Dedifferentiated amniotic fluid mesenchymal stem cell (primary cell): ENCODE results near the gene SPINK13.
"Not testable (repeated sequence)": the region's sequence is repeated elsewhere in the genome, so short reads cannot be mapped to it uniquely, and the experiment has no call there.

Experiments used
- DNase-seq: peaks from one replicate; pipeline ENCODE4 v3.0.0-alpha.2; 2016; ENCODE audit errors: extremely low spot score

Gene SPINK13

GRCh38 chr5:148268566-148268965 is at the start of gene SPINK13:
Gene SPINK13, plus strand, starts transcription at chr5:148268794. Its CDS starts 1,279 bp downstream, at chr5:148270073.
- DNase-seq: peak; percentile 45

GRCh38 chr5:148221508-148221907 is 47.1 kb upstream of the SPINK13 start:
- DNase-seq: no peak

GRCh38 chr5:148224117-148224742 is 44.4 kb upstream of the SPINK13 start:
- DNase-seq: no peak

- no peak for DNase-seq
These were observed 40.1 kb upstream of the SPINK13 start for GRCh38 chr5:148228392-148228984.

- DNase-seq: no peak
These were observed 38.8 kb upstream of the SPINK13 start for GRCh38 chr5:148229840-148230239.

DNA sequence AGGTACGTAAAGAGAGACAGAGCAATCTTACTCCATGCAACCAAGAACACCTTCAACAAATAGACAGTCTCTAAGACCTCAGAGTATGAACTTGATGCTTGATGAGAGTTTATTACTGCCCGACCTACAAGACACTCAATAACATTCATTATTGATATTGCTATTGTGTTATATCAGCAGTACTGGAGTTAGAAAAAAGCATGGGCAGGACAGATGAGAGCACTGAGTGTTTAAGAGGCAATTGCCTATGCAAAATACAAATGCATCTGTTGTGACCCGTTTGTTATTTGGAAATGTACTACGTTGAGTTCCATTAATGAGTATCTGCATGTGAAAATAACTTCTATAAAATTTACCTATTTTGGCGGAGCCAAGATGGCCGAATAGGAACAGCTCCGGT is 38.4 kb upstream of the SPINK13 start:
- no peak for DNase-seq

GRCh38 chr5:148237785-148238417 is 30.7 kb upstream of the SPINK13 start:
- no peak for DNase-seq

DNA sequence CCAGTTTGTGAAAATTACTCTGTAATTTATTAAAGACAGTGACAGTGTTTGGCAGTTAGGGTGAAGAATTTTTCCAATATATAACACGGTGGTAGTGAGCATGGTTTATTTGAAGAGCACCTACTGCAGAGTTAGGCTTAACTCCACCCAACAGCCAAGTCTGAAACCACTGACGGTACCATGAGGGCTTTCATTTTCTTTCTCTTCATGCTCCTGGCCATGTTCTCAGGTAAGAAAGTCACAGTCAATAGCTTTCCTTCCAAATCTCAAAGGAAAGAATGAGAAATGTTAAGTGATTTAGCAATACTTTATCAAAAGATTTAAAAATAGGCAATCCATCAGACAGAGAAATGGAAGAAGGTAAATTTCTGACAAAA is 30.2 kb upstream of the SPINK13 start, which contains the start of gene MARCOL:
Gene MARCOL, plus strand, starts transcription at position 108 of the 377 bp plus-strand sequence. Its CDS starts 73 bp downstream, at position 181.
- DNase-seq: no peak

- DNase-seq: no peak
These were observed 19.7 kb upstream of the SPINK13 start for GRCh38 chr5:148248894-148249293.

- no peak for DNase-seq
These were observed 13.1 kb upstream of the SPINK13 start for GRCh38 chr5:148255456-148255855.

- DNase-seq: no peak
These were observed 9.3 kb upstream of the SPINK13 start for GRCh38 chr5:148259288-148259687.

DNA sequence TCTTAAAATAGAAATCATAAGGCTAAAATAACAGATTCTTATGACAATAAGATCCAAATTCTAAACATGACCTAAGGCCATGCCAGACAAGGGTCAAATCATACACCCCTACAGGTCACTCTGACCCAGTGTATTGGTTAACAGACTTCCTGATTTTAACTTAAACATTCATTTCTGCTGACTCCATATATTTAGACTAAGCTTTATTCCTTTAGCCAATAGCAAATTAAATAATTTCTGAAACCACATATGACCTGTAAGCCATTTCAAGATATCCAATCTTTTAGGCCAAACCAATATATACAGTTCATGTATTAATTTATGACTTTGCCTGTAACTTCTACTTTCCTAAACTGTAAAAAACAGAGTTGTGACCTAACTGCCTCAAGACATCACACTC is 7.4 kb upstream of the SPINK13 start:
- DNase-seq: no peak

DNA sequence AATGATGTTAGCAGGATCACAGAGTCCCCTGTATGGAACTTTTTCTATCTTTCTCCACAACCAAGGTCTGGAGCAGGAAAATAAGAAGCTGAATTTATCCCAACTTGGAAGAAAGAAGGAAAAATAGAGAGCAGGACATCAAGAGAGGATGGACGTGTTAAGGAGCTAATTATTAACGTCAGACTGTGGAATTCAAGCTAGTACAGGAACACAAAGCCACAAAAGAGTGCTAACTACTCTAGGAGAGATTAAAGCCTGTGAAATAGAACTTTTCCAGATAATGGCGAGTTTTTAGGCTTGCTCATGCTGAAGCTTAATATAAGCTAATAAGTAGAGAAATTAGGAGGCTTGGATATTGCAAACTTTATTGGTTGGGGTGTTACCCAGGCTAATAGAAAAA is 632 bp upstream of the SPINK13 start:
- no peak for DNase-seq

DNA sequence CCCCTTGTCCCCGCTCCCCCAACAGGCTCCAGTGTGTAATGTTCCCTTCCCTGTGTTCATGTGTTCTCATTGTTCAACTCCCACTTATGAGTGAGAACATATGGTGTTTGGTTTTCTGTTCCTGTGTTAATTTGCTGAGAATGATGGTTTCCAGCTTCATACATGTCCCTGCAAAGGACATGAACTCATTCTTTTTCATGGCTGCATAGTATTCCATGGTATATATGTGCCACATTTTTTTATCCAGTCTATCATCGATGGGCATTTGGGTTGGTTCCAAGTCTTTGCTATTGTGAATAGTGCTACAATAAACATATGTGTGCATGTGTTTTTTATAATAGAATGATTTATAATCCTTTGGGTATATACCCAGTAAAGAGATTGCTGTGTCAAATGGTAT is 6.5 kb downstream of the SPINK13 start:
- not testable (repeated sequence) for DNase-seq

DNA sequence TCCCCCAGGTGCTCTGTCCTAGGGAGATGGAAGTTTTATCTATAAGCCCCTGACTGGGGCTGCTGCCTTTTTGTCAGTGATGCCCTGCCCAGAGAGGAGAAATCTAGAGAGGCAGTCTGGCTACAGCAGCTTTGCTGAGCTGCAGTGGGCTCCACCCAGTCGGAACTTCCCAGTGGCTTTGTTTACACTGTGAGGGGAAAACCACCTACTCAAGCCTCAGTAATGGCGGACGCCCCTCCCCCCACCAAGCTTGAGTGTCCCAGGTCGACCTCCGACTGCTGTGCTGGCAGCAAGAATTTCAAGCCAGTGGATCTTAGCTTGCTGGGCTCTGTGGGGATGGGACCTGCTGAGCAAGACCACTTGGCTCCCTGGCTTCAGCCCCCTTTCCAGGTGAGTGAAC is 12.3 kb downstream of the SPINK13 start:
- DNase-seq: not testable (repeated sequence)

GRCh38 chr5:148281336-148281735 is 12.7 kb downstream of the SPINK13 start:
- DNase-seq: not testable (repeated sequence)

DNA sequence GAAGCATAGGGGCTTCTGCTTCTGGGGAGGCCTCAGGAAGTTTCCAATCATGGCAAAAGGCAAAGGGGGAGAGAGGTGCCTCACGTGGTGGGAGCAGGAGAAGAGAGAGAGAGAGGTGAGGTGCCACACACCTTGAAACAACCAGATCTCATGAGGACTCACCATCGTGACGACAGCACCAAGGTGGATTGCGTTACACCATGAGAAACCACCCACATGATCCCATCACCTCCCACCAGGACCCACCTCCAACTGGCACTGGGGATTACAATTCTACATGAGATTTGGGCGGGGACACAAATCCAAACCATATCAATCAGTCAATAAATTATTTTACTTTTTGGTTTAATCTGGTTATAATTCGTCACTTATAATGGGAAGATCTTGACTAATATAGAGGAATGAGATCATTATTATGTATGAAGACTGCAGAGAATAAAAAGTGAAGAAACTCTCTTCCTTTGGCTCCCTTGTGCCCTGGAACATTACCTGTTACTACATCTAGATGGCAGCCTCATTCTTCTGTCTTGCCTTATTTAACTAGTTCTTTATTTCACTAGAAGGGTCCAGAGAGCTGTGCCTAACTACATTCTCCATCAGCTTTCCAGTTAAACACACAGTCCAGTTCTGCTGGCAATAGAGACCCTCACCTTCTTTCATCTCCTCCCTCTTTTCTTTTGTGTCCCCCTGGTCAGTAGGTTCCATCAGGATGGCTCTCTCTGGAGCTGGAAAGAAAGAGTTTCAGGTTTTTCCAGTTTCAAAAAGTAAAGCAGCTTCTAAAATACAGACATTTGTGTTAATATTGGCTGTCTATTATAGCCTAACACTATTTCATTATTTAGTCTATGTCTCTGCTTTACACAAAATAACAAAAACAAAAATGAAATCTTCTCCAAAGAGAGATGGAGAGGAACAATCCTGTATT is 21.9 kb downstream of the SPINK13 start:
- DNase-seq: no peak

DNA sequence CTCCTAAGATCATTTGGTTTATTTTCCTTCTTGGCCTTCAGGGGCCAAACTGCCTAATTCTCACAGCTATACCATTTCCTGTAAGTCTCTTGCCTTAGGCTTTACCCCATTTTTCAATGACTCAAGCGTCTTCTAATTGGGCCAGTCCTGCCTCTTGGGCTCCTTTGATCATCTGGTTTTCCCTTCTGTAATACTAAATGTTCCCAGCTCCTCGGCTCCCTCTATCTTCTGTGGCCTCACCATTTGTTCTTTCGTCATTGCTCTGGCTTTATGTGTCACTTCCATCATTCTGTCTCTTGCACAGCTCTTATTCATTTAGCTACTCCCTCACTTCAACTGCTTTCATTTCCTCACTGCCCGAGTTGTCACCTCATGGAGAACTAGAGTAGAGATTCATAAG is 29.1 kb downstream of the SPINK13 start:
- no peak for DNase-seq

DNA sequence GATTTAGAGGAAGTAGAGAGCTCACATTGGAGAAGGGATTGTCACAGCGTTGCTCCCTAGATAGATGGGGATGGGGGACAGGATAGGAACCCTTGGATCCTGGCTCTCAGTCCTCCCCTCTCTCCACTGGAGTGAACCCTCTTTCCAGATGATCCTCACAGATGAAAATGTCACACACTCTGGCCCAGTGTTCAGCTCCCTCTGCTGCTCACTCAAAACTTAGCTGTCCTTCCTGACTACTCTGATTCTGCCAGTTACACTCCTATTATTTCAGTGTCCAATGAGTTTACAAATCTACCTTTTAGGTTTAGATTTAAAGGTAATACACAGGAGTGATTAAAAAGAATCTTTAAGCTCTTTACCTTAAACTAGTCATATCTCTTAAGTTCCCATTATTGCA is 37.9 kb downstream of the SPINK13 start:
- no peak for DNase-seq

- no peak for DNase-seq
These were observed 40.4 kb downstream of the SPINK13 start for GRCh38 chr5:148309019-148309418.

- DNase-seq: no peak
These were observed 41.2 kb downstream of the SPINK13 start for GRCh38 chr5:148309746-148310145.

DNA sequence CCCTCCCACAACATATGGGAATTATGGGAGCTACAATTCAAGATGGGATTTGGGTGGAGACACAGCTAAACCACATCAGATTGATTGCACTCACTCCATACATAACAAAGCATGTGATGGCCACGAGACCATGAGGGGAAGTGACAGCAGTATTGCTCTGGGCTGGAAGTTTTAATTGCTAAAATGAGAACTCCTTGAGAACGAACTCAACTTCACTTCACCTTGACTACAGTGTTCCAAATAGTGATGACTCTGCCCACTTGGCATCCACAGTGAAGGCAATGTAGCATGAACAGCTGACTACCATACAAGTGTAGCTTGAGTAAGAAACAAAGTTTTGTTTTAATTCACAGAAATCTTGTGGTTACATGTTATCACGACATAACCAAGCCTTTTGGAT is 42.9 kb downstream of the SPINK13 start:
- no peak for DNase-seq
